Astrocyte (in vitro differentiated cells and primary cell): ENCODE results near the gene PDE9A.

ENCODE experiments used
- CTCF ChIP-seq: IDR thresholded peaks from 2 replicates; pipeline ENCODE4 v1.5.1; 2011; ENCODE audit warnings: low read depth, mild to moderate bottlenecking, inconsistent platforms, low read length, moderate library complexity; ENCODE audit not compliant: insufficient read depth
- EZH2 ChIP-seq: IDR thresholded peaks from 2 replicates; pipeline ENCODE4 v1.6.1; 2012; ENCODE audit warnings: mild to moderate bottlenecking, low read length, inconsistent platforms; ENCODE audit not compliant: insufficient read depth

DNA sequence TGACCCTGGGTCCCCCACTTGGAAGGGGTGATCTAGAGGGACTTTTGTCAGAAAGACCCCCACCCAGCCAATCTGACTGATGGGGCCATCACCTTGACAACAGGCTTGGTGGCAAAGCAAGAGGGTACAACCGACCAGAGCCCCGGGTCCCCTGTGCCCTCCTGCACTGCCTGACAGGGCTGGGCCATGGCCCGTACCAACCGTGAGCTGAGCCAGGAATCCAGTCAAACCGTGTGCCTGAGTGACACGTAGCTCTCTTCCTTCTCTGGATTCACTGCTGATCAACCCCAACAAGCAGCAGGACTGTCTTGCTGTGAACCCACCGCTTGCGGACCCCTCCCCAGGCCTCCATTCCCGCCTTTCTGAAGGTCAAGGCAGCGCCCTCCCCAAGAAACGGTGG is 27.0 kb downstream of the PDE9A start:
- TF ChIP-seq EZH2 (no peak), CTCF (no peak)
